Left forelimb (tissue), 1 donor: ENCODE data around the gene SLC16A6.
"Not testable (repeated sequence)": the region's sequence is repeated elsewhere in the genome, so short reads cannot be mapped to it uniquely, and the experiment has no call there.

ENCODE experiments used
- DNase-seq: peaks from one replicate; pipeline ENCODE4 v3.0.0-alpha.2; 2018; ENCODE audit warnings: low spot score

Gene SLC16A6

DNA sequence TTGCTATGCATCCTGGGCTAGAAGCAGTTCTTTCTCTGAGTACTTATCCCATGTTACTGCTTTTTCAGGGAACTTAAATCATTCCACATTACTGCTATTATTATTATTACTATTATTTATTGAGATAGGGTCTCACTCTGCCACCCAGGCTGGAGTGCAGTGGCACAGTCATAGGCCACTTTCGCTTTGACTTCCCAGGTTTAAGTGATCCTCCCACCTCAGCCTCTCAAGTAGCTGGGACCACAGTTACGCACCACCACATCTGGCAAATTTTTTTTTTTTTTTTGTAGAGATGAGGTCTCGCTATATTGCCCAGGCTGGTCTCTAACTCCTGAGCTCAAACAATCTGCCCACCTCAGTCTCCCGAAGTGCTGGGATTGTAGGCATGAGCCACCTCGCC lies 71.5 kb downstream of the SLC16A6 start:
- DNase-seq, result not testable (repeated sequence)
